NCI-H2107 (cell line): ENCODE data around the gene GFAP.

Experiments used
- DNase-seq: peaks from one replicate; lab custom pipeline; 2025; lab: John Stamatoyannopoulos, UW

The GFAP gene

GRCh38 chr17:44914148-44914547 lies 1.2 kb downstream of the GFAP start:
- no peak for DNase-seq

GRCh38 chr17:44913676-44914075 lies 1.6 kb downstream of the GFAP start:
- DNase-seq = no peak

- DNase-seq = no peak
Observed at GRCh38 chr17:44912763-44913544, 2.3 kb downstream of the GFAP start.

- no peak for DNase-seq
Observed at GRCh38 chr17:44911133-44912001, 3.9 kb downstream of the GFAP start.

- no peak for DNase-seq
Observed at GRCh38 chr17:44910231-44911106, 4.8 kb downstream of the GFAP start.

- no peak for DNase-seq
Observed at GRCh38 chr17:44909681-44910144, 5.6 kb downstream of the GFAP start.

- no peak for DNase-seq
Observed at GRCh38 chr17:44908761-44909326, 6.5 kb downstream of the GFAP start.

GRCh38 chr17:44907729-44908470 lies 7.4 kb downstream of the GFAP start:
- DNase-seq = no peak

GRCh38 chr17:44906763-44907728 lies 8.3 kb downstream of the GFAP start:
- no peak for DNase-seq

- no peak for DNase-seq
Observed at GRCh38 chr17:44906010-44906646, 9.2 kb downstream of the GFAP start.

- DNase-seq = no peak
Observed at GRCh38 chr17:44905006-44906000, 10.0 kb downstream of the GFAP start.

GRCh38 chr17:44904001-44904984 lies 11.0 kb downstream of the GFAP start:
- DNase-seq = no peak

- no peak for DNase-seq
Observed at GRCh38 chr17:44903012-44903685, 12.2 kb downstream of the GFAP start.

GRCh38 chr17:44902135-44902760 lies 13.1 kb downstream of the GFAP start:
- no peak for DNase-seq

- DNase-seq = no peak
Observed at GRCh38 chr17:44901411-44901921, 13.8 kb downstream of the GFAP start.

GRCh38 chr17:44900894-44901293 lies 14.4 kb downstream of the GFAP start:
- no peak for DNase-seq
